PC-3 (cell line): Measurements from ENCODE around the gene CA5A. TPM values are rescaled to one million over a fixed set of nuclear protein-coding genes. Genes with fewer than 3 reads are reported as not detected.
"Not testable (repeated sequence)": the region's sequence is repeated elsewhere in the genome, so short reads cannot be mapped to it uniquely, and the experiment has no call there.

ENCODE experiments used
- ATAC-seq: fragments of 200-7000 bp; cut with Tn5 transposase; 2 replicates; pipeline ENCODE4 v1.9.1; 2020; ENCODE audit warnings: mild to moderate bottlenecking, moderate library complexity
- BruUV-seq: library from RNA; stranded (reverse); fragments of 400-500 nt; replicated peaks from 2 replicates; lab custom pipeline; 2021; lab: Mats Ljungman, UMichigan
- CTCF ChIA-PET: fragments of 300-600 bp; sonication (Branson Sonifier 250); formaldehyde crosslinking; loops from one replicate; lab custom pipeline; 2022; ENCODE audit warnings: antibody characterized with exemption; lab: Charles Lee
- POLR2A ChIA-PET: fragments of 300-600 bp; sonication (Branson Sonifier 250); formaldehyde crosslinking; loops from one replicate; lab custom pipeline; 2022; ENCODE audit warnings: antibody characterized with exemption; ENCODE audit not compliant: unreplicated experiment; lab: Charles Lee
- DNase-seq: peaks from one replicate; pipeline ENCODE4 v3.0.0-alpha.2; 2015
- H2AFZ ChIP-seq: fragments of 300-600 bp; sonication (generic); 2 replicates; pipeline ENCODE4 v1.6.0; 2016; ENCODE audit warnings: antibody characterized with exemption, low read length
- H3F3A ChIP-seq: fragments of 300-600 bp; sonication (generic); one replicate; pipeline ENCODE4 v1.6.0; 2017; ENCODE audit warnings: antibody characterized with exemption, low read length, control low read depth, mild to moderate bottlenecking; ENCODE audit not compliant: unreplicated experiment
- H3K27ac ChIP-seq: fragments of 300-600 bp; sonication (generic); 2 replicates; pipeline ENCODE4 v1.5.1; 2016; ENCODE audit warnings: mild to moderate bottlenecking, low read length
- H3K27me3 ChIP-seq: fragments of 300-600 bp; sonication (generic); 2 replicates; pipeline ENCODE4 v1.6.1; 2016; ENCODE audit warnings: low read length, mixed read lengths
- H3K36me3 ChIP-seq: fragments of 300-600 bp; sonication (generic); 2 replicates; pipeline ENCODE4 v1.6.1; 2016; ENCODE audit warnings: low read depth, mixed run types, low read length, mixed read lengths
- H3K4me1 ChIP-seq: fragments of 300-600 bp; sonication (generic); 2 replicates; pipeline ENCODE4 v1.5.1; 2016; ENCODE audit warnings: low read length; ENCODE audit not compliant: insufficient read depth
- H3K4me2 ChIP-seq: fragments of 300-600 bp; sonication (generic); 2 replicates; pipeline ENCODE4 v1.6.0; 2016; ENCODE audit warnings: low read length
- H3K4me3 ChIP-seq: fragments of 300-600 bp; sonication (generic); 2 replicates; pipeline ENCODE4 v1.5.1; 2016; ENCODE audit warnings: mild to moderate bottlenecking, low read length, mixed read lengths
- H3K79me2 ChIP-seq: fragments of 300-600 bp; sonication (generic); 2 replicates; pipeline ENCODE4 v1.6.1; 2017; ENCODE audit warnings: low read length, mixed read lengths
- H3K9ac ChIP-seq: fragments of 300-600 bp; sonication (generic); 2 replicates; pipeline ENCODE4 v1.6.0; 2016; ENCODE audit warnings: mild to moderate bottlenecking, low read length
- H3K9me2 ChIP-seq: fragments of 300-600 bp; sonication (generic); replicated peaks from 2 replicates; pipeline ENCODE4 v1.6.1; 2016; ENCODE audit warnings: mixed run types, low read length, mixed read lengths
- H3K9me3 ChIP-seq: fragments of 300-600 bp; sonication (generic); 2 replicates; pipeline ENCODE4 v1.6.1; 2016; ENCODE audit warnings: low read length, mixed read lengths
- H4K20me1 ChIP-seq: fragments of 300-600 bp; sonication (generic); 2 replicates; pipeline ENCODE4 v1.6.1; 2016; ENCODE audit warnings: low read length, mixed read lengths
- EZH2 ChIP-seq: fragments of 300-600 bp; sonication (generic); IDR thresholded peaks from one replicate; pipeline ENCODE4 v1.6.1; 2017; ENCODE audit warnings: antibody characterized with exemption, mild to moderate bottlenecking, low read length; ENCODE audit not compliant: unreplicated experiment
- EZH2phosphoT487 ChIP-seq: fragments of 300-600 bp; sonication (generic); IDR thresholded peaks from 2 replicates; pipeline ENCODE4 v1.6.1; 2018; ENCODE audit warnings: mild to moderate bottlenecking, antibody characterized with exemption, low read length, borderline replicate concordance
- intact Hi-C: fragments of 100-400 bp; cut with micrococcal nuclease; formaldehyde crosslinking; loops from 2 replicates; pipeline ENCODE4 v1.9.0; 2023
- total RNA-seq: library from RNA; depleted of rRNA; stranded (reverse); fragments of >200 nt; gene quantifications from 2 replicates; pipeline ENCODE4 v1.2.3, GENCODE V29; 2014
- TF ChIP-seq, protein P1 (sequence below): fragments of 300-600 bp; sonication (generic); conservative IDR thresholded peaks from 2 replicates; pipeline ENCODE4 v1.5.1; 2017; ENCODE audit warnings: antibody characterized with exemption, low read depth, mild to moderate bottlenecking, low read length

The CA5A gene
- total RNA-seq, 1 experiment from 2014 or later, result not detected

DNA sequence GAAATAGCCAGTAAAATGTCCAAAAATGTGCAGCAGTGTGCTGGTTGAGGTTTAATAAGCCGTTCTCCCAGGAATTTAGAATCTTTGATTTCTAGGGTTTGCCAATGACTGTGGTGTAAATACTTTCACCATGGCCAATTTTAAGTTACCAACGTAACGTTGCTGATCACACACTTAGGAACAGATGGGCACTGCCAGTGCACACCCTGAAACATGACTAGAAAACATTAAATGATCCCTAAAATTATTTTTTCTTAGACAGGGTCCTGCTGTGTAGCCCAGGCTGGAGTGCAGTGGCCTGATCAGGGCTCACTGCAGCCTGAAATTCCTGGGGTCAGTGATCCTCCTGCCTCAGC lies 3.2 kb downstream of the CA5A start:
- no peaks in the 10 kb centered on the region for H3K9me3 ChIP-seq
- H3K9me2 ChIP-seq, result no peaks in the 10 kb centered on the region
- H2AFZ ChIP-seq, result no peak overlapping the region
- no peak overlapping the region for H3K9ac ChIP-seq
- no peaks in the 10 kb centered on the region for H3K36me3 ChIP-seq
- ChIA-PET CTCF (no interaction called here), POLR2A (no interaction called here)
- H3K27me3 ChIP-seq, result no peaks in the 10 kb centered on the region
- DNase-seq (no peak), ATAC-seq (no peak)
- no peak overlapping the region for H3K4me2 ChIP-seq
- no peak overlapping the region for H3K27ac ChIP-seq
- no peaks in the 10 kb centered on the region for H3K4me1 ChIP-seq
- no peaks in the 10 kb centered on the region for H3F3A ChIP-seq
- no TSS peak for BruUV-seq
- TF ChIP-seq EZH2phosphoT487, result no peak
- no peak for TF ChIP-seq EZH2
- TF ChIP-seq, protein P1, sequence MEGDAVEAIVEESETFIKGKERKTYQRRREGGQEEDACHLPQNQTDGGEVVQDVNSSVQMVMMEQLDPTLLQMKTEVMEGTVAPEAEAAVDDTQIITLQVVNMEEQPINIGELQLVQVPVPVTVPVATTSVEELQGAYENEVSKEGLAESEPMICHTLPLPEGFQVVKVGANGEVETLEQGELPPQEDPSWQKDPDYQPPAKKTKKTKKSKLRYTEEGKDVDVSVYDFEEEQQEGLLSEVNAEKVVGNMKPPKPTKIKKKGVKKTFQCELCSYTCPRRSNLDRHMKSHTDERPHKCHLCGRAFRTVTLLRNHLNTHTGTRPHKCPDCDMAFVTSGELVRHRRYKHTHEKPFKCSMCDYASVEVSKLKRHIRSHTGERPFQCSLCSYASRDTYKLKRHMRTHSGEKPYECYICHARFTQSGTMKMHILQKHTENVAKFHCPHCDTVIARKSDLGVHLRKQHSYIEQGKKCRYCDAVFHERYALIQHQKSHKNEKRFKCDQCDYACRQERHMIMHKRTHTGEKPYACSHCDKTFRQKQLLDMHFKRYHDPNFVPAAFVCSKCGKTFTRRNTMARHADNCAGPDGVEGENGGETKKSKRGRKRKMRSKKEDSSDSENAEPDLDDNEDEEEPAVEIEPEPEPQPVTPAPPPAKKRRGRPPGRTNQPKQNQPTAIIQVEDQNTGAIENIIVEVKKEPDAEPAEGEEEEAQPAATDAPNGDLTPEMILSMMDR, result no peak
- H3K4me3 ChIP-seq, result no peak overlapping the region
- intact Hi-C loops, result no loop called here
- H4K20me1 ChIP-seq, result no peaks in the 10 kb centered on the region
- H3K79me2 ChIP-seq, result no peaks in the 10 kb centered on the region

DNA sequence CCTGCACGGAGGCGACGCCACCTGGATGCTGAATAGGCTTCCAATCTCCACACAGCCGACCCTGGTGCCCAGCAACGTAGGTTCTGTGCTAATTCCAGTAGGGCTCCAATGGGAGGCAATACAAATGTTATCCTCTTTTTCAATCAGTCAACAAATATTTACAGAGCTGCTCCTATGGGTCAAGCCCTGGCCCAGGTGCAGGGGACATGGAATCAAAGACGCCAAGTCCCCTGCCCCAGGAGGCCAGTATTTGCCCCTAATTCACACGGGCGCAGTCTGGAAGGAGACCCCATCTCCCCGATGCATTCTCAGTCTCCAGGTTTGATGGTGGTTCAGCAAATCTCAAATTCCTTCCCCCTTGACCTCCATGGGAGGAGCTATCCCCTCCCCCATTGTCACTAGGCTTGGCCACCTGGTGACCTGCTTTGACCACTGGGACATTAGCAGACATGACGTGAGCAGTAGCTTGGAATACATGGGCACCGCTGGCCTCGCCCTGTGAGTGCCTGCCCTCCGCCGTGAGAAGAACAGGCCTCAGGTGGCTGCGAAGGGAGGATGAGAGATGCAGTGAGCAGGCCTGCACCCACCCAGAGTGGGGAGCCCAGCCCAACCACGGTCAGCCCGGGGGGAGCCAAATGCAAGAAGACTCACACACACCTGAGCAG lies 3.7 kb downstream of the CA5A start:
- H3K27me3 ChIP-seq, H4K20me1 ChIP-seq, H3K36me3 ChIP-seq, H3K4me1 ChIP-seq, CTCF ChIA-PET, intact Hi-C loops, POLR2A ChIA-PET, H3F3A ChIP-seq, H3K9me3 ChIP-seq, H3K27ac ChIP-seq, BruUV-seq, H3K4me2 ChIP-seq, H3K9me2 ChIP-seq, ATAC-seq, H3K9ac ChIP-seq, H3K4me3 ChIP-seq, H3K79me2 ChIP-seq, DNase-seq, H2AFZ ChIP-seq: not testable (repeated sequence)

- no peaks in the 10 kb centered on the region for H3K79me2 ChIP-seq
- no peak overlapping the region for H3K27ac ChIP-seq
- no peaks in the 10 kb centered on the region for H4K20me1 ChIP-seq
- H3K4me2 ChIP-seq, result no peak overlapping the region
- no peak overlapping the region for H3K9ac ChIP-seq
- intact Hi-C loops, result no loop called here
- H3K36me3 ChIP-seq, result no peaks in the 10 kb centered on the region
- DNase-seq (no peak), ATAC-seq (no peak)
- TF ChIP-seq EZH2phosphoT487 (no peak), EZH2 (no peak)
- TF ChIP-seq, protein P1, result no peak
- H3F3A ChIP-seq, result no peaks in the 10 kb centered on the region
- ChIA-PET POLR2A (no interaction called here), CTCF (no interaction called here)
- H3K4me1 ChIP-seq, result no peaks in the 10 kb centered on the region
- H3K27me3 ChIP-seq, result no peaks in the 10 kb centered on the region
- no TSS peak for BruUV-seq
- H3K4me3 ChIP-seq, result no peak overlapping the region
- no peak overlapping the region for H2AFZ ChIP-seq
- H3K9me2 ChIP-seq, result no peaks in the 10 kb centered on the region
- no peaks in the 10 kb centered on the region for H3K9me3 ChIP-seq
These were observed 4.8 kb downstream of the CA5A start for GRCh38 chr16:87931504-87931903.
